Immature natural killer cell (primary cell): ENCODE data around the gene PSMD2. TPM values are rescaled to one million over a fixed set of nuclear protein-coding genes. Genes with fewer than 3 reads are reported as not detected.

Source experiments
- DNase-seq, 3 donors: peaks; one replicate each; pipeline ENCODE4 v3.0.0; 2022; ENCODE audit warnings: mixed read lengths in 1 of 3
- H3K27ac Mint-ChIP-seq, 6 donors: one replicate each; pipeline ENCODE4 v1.8.0; 2020; ENCODE audit warnings: mixed read lengths in 6 of 6, mild to moderate bottlenecking in 5 of 6, inconsistent platforms in 4 of 6, moderate library complexity in 3 of 6
- H3K27me3 Mint-ChIP-seq, 3 donors: one replicate each; pipeline ENCODE4 v1.8.0; 2020 to 2021; ENCODE audit warnings: low read depth in 3 of 3, mild to moderate bottlenecking in 3 of 3, mixed read lengths in 3 of 3, moderate library complexity in 3 of 3, inconsistent platforms in 1 of 3
- H3K36me3 Mint-ChIP-seq, 3 donors: one replicate each; pipeline ENCODE4 v1.8.0; 2020; ENCODE audit warnings: mixed read lengths in 3 of 3, inconsistent platforms in 2 of 3, mild to moderate bottlenecking in 2 of 3
- H3K4me1 Mint-ChIP-seq, 2 donors: one replicate each; pipeline ENCODE4 v1.8.0; 2020; ENCODE audit warnings: inconsistent platforms in 2 of 2, mild to moderate bottlenecking in 2 of 2, mixed read lengths in 2 of 2, moderate library complexity in 1 of 2
- H3K4me3 Mint-ChIP-seq, 5 donors: one replicate each; pipeline ENCODE4 v1.8.0; 2020; ENCODE audit warnings: mild to moderate bottlenecking in 5 of 5, mixed read lengths in 5 of 5, inconsistent platforms in 3 of 5, moderate library complexity in 3 of 5
- H3K9me3 Mint-ChIP-seq, 6 donors: one replicate each; pipeline ENCODE4 v1.8.0; 2020; ENCODE audit warnings: mild to moderate bottlenecking in 6 of 6, mixed read lengths in 6 of 6, inconsistent platforms in 4 of 6, moderate library complexity in 3 of 6
- polyA plus RNA-seq, 3 donors: library from polyadenylated mRNA; unstranded; fragments of 300-500 nt; fragmentation: Illumina TruSeq; gene quantifications; one replicate each; pipeline ENCODE4 v1.2.3, GENCODE V29; 2021

Gene PSMD2
- polyA plus RNA-seq = 100 to 1,000 TPM; 169 to 295 (median 250) TPM

DNA sequence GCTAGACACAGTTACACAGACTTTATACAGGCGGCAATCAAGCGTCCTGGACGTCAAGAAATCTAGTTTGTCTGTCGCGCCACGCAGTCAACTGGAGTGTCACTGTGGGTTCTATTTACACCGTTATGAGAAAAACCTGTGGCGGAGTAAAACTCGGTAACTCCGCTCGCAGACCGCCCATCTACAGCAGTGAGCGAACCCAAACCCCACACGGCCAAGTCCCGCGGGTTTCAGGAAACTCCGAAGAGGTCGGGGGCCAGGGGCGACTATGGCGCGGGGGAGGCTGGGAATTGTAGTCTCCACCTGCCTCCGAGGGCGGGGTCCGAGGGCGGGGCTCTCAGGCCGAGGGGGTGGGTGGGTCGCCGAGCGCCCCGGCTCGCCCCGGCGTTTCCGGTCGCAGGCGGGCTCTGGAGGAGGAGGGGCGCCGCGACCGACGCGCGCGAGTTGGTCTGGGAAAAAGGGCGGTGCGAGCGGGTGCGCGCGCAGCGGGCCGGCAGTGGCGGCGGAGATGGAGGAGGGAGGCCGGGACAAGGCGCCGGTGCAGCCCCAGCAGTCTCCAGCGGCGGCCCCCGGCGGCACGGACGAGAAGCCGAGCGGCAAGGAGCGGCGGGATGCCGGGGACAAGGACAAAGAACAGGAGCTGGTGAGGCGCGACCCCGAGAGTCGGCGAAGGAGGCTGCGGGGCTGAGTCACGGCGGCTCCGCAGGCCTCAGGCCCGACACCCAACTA, at the start of gene PSMD2:
PSMD2 (plus strand) TSS at position 483 of the 729 bp plus-strand sequence; CDS start at position 509, 26 bp downstream.
- Mint-ChIP-seq H3K36me3 (peaks cover 3 to 26% (median 13%) of the 10 kb centered on the region in 3 donors), H3K4me1 (peaks cover 22 to 41% of the 10 kb centered on the region in 2 donors), H3K27ac (peak within 1 kb of the TSS; percentile 84 to 96 (median 91)), H3K4me3 (peak within 1 kb of the TSS; percentile 92 to 97 (median 92)), H3K9me3 (no peaks in the 10 kb centered on the region), H3K27me3 (peaks cover 0 to 6% (median 2%) of the 10 kb centered on the region in 3 donors)
- DNase-seq = peak; percentile 96 to 97 (median 96)

DNA sequence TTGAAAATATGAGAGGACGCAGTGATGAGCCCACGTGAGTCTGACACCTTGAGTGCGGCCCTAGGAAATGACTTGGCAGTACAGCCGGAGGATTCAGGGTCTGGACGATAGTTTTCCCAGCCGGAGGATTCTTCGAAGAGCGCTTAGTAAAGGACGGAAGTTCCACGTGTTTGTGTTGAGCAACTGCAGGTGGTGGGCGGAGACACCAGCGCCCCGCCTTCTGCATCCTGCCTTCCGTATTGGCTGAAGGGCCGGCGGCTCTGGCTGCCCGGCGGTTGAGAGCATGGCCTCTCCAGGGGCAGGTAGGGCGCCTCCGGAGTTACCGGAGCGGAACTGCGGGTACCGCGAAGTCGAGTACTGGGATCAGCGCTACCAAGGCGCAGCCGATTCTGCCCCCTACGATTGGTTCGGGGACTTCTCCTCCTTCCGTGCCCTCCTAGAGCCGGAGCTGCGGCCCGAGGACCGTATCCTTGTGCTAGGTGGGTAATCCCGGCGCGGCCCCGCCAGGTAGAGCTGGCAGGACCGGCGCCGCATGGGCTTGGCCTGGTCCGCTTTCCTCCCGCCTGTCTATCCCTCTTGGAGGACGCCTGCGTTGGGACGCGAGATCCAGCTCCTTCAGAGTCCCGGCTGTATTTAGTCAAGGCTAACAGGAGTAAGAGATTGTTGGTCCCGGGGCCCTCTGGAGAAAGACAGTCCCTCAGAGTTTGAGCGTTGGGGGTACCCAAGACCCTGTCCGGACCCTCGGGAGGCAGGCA, 49.5 kb upstream of the PSMD2 start, which contains the start of gene EEF1AKMT4:
EEF1AKMT4 (plus strand) TSS at position 261 of the 755 bp plus-strand sequence; CDS start at position 284, 23 bp downstream.
- Mint-ChIP-seq H3K4me1 (peaks cover 17 to 22% of the 10 kb centered on the region in 2 donors), H3K27me3 (peaks cover 12 to 14% (median 12%) of the 10 kb centered on the region in 3 donors), H3K27ac (peak within 1 kb of the TSS; percentile 88 to 97 (median 94)), H3K36me3 (peaks cover 3 to 10% (median 5%) of the 10 kb centered on the region in 3 donors), H3K9me3 (peaks cover 0 to 1% (median 0%) of the 10 kb centered on the region in 6 donors), H3K4me3 (peak within 1 kb of the TSS; percentile 90 to 98 (median 96))
- peak; percentile 95 to 96 (median 96) for DNase-seq

DNA sequence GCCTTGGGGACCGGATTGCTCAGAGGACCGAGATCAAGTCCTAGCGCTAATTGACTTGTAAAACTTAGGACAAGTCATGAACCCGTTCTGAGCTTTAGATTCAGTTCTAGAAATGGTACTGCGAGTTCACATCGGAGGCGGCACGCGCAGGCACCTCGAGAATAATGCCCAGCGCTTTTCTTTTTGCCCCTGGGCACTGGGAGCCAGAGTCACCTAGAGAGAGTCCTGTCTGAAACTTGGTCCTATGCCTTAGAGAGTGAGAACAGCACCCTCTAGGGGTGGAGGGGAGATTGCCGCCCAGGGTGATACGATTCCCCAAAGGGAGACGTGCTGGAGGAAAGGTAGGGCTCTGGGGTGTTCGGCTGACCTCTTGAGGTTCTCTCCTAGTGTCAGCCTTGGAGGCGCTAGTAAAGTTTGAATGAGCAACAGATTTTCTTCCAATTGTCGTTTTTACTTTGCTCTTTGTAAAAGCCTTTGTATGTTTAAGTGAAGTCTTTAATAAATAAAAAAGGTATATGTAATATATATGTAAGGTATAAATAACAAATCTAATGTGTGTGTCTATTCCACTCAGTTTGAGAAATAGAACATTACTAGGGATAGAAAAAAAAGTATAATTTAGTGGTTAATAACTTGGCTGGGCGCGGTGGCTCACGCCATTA, 48.7 kb upstream of the PSMD2 start:
- Mint-ChIP-seq H3K36me3 (peaks cover 0 to 5% (median 3%) of the 10 kb centered on the region in 3 donors), H3K4me3 (peak overlapping the region; percentile 90 to 98 (median 96)), H3K4me1 (peaks cover 17 to 22% of the 10 kb centered on the region in 2 donors), H3K27ac (peak overlapping the region in 5 of 6 donors; percentile 57 to 83 (median 75)), H3K27me3 (peaks cover 12 to 14% (median 12%) of the 10 kb centered on the region in 3 donors), H3K9me3 (peaks cover 0 to 1% (median 0%) of the 10 kb centered on the region in 6 donors)
- peak; percentile 83 to 84 (median 84) for DNase-seq

DNA sequence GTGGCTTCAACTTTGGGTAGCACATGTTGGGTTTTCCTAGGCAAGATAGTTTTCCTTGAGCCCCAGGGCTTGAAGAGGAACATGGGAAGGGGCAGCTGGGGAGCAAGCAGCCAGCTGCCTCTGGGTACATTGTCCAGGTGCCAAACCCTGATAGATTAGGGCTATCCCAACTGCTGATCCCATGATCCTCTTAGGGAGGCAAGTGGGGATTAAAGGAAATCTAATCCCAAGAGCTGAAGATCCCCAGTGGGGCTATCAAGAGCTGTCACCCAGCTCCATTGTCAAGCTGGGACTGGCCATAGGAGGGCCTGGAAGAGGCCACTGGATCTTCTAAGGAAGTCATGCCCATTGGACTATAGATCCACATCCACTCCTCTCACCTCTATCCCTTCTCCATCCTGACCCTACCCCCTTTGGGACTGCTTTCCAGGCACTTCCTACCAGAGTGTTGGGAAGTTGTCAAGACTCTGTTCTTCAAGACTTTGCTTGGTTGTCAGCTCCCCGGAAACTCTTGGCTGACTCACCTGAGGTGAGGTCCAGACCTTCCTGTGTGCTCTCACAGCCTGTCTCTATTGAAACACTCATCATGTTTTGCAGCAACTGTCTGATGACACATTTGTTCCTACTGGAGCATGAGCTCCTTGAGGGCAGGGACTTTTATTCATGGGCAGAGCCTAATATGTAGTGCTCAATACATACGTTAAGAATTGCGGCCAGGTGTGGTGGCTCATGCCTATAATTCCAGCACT, 43.6 kb upstream of the PSMD2 start:
- H3K27me3 Mint-ChIP-seq = peaks cover 0 to 2% (median 2%) of the 10 kb centered on the region in 3 donors
- DNase-seq = no peak
- H3K9me3 Mint-ChIP-seq = no peaks in the 10 kb centered on the region
- H3K27ac Mint-ChIP-seq = no peak overlapping the region
- no peaks in the 10 kb centered on the region for H3K36me3 Mint-ChIP-seq
- H3K4me1 Mint-ChIP-seq = peaks cover 4 to 7% of the 10 kb centered on the region in 2 donors
- no peak overlapping the region for H3K4me3 Mint-ChIP-seq

DNA sequence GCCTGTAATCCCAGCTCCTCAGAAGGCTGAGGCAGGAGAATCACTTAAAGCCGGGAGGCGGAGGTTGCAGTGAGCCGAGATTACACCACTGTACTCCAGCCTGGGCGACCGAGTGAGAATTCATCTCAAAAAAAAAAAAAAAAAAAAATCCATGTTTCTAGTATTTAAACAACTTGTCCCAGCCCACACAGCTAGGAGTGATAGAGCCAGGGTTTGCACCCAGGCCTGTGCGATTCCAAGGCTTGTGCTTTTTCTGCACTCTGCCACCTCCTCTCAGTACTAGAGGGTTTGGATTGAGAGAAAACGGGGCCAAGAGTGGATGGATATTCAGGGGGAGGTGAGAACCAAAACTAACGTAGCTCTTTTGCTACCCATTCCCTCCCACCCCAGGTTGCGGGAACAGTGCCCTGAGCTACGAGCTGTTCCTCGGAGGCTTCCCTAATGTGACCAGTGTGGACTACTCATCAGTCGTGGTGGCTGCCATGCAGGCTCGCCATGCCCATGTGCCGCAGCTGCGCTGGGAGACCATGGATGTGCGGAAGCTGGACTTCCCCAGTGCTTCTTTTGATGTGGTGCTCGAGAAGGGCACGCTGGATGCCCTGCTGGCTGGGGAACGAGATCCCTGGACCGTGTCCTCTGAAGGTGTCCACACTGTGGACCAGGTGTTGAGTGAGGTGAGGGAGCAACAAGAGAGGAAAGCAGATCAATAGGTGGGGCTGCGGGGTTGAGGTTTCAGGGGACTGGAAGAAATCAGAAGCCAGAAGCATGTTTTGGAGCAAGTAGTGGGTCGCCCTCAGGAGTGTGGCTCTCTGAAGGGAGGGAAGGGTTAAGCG, 41.7 kb upstream of the PSMD2 start:
- H3K9me3 Mint-ChIP-seq = no peaks in the 10 kb centered on the region
- peak overlapping the region in 1 of 5 donors; percentile 50 for H3K4me3 Mint-ChIP-seq
- no peaks in the 10 kb centered on the region for H3K36me3 Mint-ChIP-seq
- peaks cover 3 to 7% (median 6%) of the 10 kb centered on the region in 3 donors for H3K27me3 Mint-ChIP-seq
- no peak overlapping the region for H3K27ac Mint-ChIP-seq
- DNase-seq = no peak
- peaks cover 13 to 17% of the 10 kb centered on the region in 2 donors for H3K4me1 Mint-ChIP-seq

DNA sequence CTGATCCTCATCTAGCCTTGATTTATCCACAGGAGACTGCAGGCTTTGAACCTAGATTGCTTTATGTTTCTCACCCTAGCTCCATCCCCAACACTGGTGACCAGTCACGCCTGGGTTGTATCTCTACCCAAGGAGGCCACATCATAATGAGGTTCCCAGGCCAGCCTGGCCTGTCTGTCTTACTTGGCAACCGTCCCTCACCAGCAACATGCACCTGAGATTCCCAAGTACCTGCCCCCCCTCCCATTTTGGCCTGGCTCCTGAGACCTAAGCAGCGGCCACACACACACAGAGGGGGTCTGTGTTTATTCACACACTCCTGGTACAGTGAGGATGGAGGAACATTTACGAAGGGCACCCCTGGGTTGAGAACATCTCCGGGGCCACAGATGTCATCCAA, 40.1 kb upstream of the PSMD2 start:
- DNase-seq = no peak
- Mint-ChIP-seq H3K27me3 (peaks cover 3 to 14% (median 12%) of the 10 kb centered on the region in 3 donors), H3K36me3 (no peaks in the 10 kb centered on the region), H3K4me3 (peak overlapping the region; percentile 18 to 80 (median 42)), H3K9me3 (no peaks in the 10 kb centered on the region), H3K4me1 (peaks cover 21 to 22% of the 10 kb centered on the region in 2 donors), H3K27ac (no peak overlapping the region)

DNA sequence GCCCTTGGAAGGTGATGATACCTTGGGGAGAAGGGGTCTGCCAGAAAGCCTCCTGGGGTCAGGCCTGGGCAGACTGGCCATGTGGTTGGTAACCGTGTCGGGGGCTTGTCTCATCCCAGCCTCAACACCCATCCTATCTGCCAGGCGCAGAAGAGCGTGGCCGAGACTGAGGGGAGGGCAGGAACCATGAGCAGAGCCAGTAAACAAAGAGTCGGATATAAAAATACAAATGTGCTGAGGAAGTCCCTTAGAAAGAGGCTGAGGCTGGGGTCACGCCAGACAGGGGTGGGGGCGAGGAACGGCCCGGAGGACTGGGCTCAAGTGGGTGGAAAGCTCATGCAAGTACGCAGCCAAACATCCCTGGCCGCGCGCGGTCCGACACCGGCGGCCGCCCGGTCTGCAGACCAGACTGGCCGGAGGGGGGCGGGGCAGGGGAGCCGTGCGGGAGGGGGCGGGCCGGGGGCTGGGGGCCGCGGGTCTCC, 39.6 kb upstream of the PSMD2 start:
- Mint-ChIP-seq H3K36me3 (no peaks in the 10 kb centered on the region), H3K27ac (no peak overlapping the region), H3K9me3 (no peaks in the 10 kb centered on the region), H3K4me3 (peak overlapping the region in 4 of 5 donors; percentile 35 to 80 (median 71)), H3K4me1 (peaks cover 21 to 22% of the 10 kb centered on the region in 2 donors), H3K27me3 (peaks cover 3 to 14% (median 12%) of the 10 kb centered on the region in 3 donors)
- no peak for DNase-seq

DNA sequence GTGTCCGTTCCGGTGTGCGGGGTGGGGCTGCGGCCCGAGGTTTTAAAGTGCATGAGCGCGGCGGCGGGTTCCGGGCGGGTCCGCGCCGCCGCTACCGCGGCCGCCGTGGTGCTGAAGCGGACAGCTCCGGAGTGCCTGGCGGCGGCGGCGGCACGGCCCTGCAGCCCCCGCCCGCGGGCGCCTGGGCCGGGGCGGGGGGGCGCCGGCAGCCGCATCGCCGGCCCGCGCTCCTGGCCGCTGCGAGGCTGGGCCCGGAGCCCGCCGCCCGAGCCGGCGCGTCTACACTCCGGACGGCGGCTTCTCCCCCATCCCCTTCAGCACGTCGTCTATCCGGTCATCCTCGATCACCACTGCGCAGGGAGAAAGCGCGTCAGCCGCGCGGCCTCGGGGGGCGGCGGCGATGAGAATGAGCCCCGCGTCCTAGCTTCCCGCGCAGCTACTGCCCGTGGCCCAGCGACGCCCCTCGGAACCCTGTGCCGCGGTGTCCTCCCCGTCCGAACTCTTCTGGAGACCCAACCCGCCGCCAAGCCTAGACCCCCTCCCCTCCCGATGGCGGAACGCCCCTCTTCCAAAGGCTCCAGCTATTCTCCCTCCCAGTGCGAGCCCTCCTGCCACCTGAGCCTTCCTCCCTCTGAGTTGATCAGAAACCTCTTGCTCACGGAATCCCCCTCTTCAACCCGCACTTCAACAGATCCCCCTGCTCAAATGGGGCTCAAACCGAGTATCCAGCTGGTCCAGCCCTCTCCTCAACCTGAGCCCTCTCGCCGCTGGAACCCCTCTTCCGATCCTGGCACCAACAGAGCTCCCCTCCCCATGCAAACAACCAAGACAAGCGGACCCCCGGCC, 38.9 kb upstream of the PSMD2 start:
- Mint-ChIP-seq H3K4me1 (peaks cover 21 to 22% of the 10 kb centered on the region in 2 donors), H3K4me3 (peak overlapping the region; percentile 78 to 89 (median 83)), H3K27me3 (peaks cover 3 to 14% (median 14%) of the 10 kb centered on the region in 3 donors), H3K27ac (peak overlapping the region in 4 of 6 donors; percentile 29 to 89 (median 60)), H3K36me3 (no peaks in the 10 kb centered on the region), H3K9me3 (no peaks in the 10 kb centered on the region)
- peak; percentile 38 to 46 (median 45) for DNase-seq

DNA sequence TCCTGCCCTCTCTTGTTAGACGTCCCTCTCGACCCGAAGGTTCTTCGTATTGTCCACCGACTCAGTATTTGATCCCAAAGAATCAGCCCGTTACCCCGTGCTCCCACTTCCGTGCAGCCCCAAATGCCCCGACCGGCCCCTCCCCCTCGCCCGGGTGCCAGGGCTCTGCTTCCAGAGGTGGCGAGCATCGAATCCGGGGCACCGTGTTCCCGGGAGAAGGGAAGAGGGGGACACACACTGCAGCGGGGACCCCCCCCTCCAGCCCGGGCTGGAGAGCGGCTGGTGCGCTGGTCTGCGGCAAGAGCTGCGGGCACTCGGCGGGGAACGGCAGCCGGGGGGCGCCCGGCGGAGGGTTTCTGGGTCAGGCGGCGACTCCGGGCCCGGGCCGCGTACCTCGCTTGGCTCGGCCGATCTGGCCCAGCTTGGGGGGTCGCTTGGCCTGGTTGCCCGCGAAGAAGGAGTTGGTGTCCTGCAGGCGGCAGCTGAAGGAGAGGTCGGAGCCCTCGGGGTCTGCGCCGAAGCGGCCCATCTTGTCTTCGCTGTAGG, 38.2 kb upstream of the PSMD2 start:
- DNase-seq = no peak
- no peaks in the 10 kb centered on the region for H3K9me3 Mint-ChIP-seq
- H3K36me3 Mint-ChIP-seq = no peaks in the 10 kb centered on the region
- H3K27me3 Mint-ChIP-seq = peaks cover 3 to 14% (median 14%) of the 10 kb centered on the region in 3 donors
- H3K4me3 Mint-ChIP-seq = peak overlapping the region; percentile 78 to 89 (median 83)
- H3K27ac Mint-ChIP-seq = peak overlapping the region in 3 of 6 donors; percentile 58 to 89 (median 62)
- peaks cover 21 to 22% of the 10 kb centered on the region in 2 donors for H3K4me1 Mint-ChIP-seq

DNA sequence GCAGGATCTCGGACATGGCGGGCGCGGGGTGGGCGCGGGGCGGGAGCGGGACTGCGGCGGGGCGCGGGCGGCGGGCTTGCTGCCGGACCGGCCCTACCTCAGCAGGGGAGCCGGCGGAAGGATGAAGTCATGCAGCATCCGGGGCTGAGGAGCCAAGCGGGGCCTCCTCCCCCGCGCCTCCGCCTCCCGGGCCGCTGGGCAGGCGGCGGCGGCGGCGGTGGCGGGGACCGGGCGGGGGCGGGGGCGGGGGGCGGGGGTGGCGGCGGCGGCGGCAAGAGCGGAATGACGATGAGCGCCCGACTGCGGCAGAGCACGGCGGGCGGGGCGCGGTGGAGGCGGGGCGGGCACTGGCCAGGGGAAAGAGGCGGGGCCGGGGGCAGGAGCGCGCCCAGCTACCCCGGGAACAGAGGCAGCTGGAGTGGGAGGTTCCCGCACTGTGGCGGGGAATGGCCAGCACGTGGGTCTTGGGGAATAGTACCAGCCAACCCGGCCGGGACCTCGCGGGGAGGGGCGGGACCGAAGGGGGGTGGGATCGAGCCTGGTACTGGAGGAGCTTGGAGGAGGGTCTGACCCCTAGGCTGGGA, 37.7 kb upstream of the PSMD2 start, which contains the start of gene CAMK2N2:
CAMK2N2 (minus strand) TSS at position 284 of the 584 bp plus-strand sequence; CDS start at position 16, 268 bp downstream.
- DNase-seq = peak; percentile 55 to 60 (median 58)
- H3K27me3 Mint-ChIP-seq = peaks cover 3 to 14% (median 14%) of the 10 kb centered on the region in 3 donors

More for the DNA sequence above, 37.7 kb upstream of the PSMD2 start, which contains the start of gene CAMK2N2:
- peak within 1 kb of the TSS in 5 of 6 donors; percentile 29 to 89 (median 65) for H3K27ac Mint-ChIP-seq
- no peaks in the 10 kb centered on the region for H3K9me3 Mint-ChIP-seq
- H3K36me3 Mint-ChIP-seq = no peaks in the 10 kb centered on the region
- peaks cover 21 to 22% of the 10 kb centered on the region in 2 donors for H3K4me1 Mint-ChIP-seq
- peak within 1 kb of the TSS; percentile 88 to 98 (median 89) for H3K4me3 Mint-ChIP-seq
